GM10248 (cell line): ENCODE results near the gene KRT82.

Experiments
- CTCF ChIA-PET: fragments of 300-600 bp; sonication (Branson Sonifier 250); formaldehyde crosslinking; extraction: SDS; loops from one replicate; lab custom pipeline; 2021; ENCODE audit warnings: antibody characterized with exemption; lab: Yijun Ruan, JAX
- POLR2A ChIA-PET: fragments of 350-650 bp; sonication (Branson Sonifier 250); formaldehyde crosslinking; extraction: SDS; loops from one replicate; lab custom pipeline; 2020; ENCODE audit warnings: antibody characterized with exemption; lab: Yijun Ruan, JAX
- DNase-seq: peaks from one replicate; pipeline ENCODE4 v3.0.0; 2012; ENCODE audit errors: extremely low spot score
- CTCF ChIP-seq: IDR thresholded peaks from 2 replicates; pipeline ENCODE4 v1.5.1; 2012; ENCODE audit warnings: mild to moderate bottlenecking, low read depth; ENCODE audit errors: extremely low read depth, missing control alignments, control extremely low read depth

KRT82 gene

GRCh38 chr12:52344111-52344510, 62.0 kb downstream of the KRT82 start:
- ChIA-PET POLR2A (no interaction called here), CTCF (interaction anchor here (1.0 to 1.2 kb wide), 2 partner anchors 17 to 29 kb away, joined by 3 read pairs; no protein-coding TSS in a partner anchor)
- DNase-seq = no peak
- no peak for TF ChIP-seq CTCF
